HCT116 (cell line): ENCODE measurements around the gene TENM4. TPM values are rescaled to one million over a fixed set of nuclear protein-coding genes. Genes with fewer than 3 reads are reported as not detected.

Source experiments
- ATAC-seq: fragments of 200-7000 bp; cut with Tn5 transposase; 2 replicates; pipeline ENCODE4 v1.9.1; 2020; ENCODE audit warnings: mild to moderate bottlenecking, moderate library complexity
- BruUV-seq: library from RNA; stranded (reverse); fragments of 400-500 nt; replicated peaks from 2 replicates; lab custom pipeline; 2021; lab: Mats Ljungman, UMichigan
- CTCF ChIA-PET: fragments of 300-600 bp; sonication (Branson Sonifier 250); formaldehyde crosslinking; loops from one replicate; lab custom pipeline; 2021; ENCODE audit warnings: antibody characterized with exemption; lab: Charles Lee
- POLR2A ChIA-PET: fragments of 300-600, 350-600 bp; sonication (Branson Sonifier 250); formaldehyde crosslinking; loops from one replicate; lab custom pipeline; 2021; ENCODE audit warnings: antibody characterized with exemption; lab: Charles Lee
- RAD21 ChIA-PET, 2 experiments: fragments of 300-600 bp; sonication (Branson Sonifier 250); formaldehyde crosslinking; loops; one replicate each; lab custom pipeline; 2023; ENCODE audit warnings: low total read pairs in 2 of 2; ENCODE audit not compliant: uncharacterized antibody in 2 of 2, unreplicated experiment in 2 of 2, low non-redundant PET in 1 of 2; lab: Charles Lee
- DNase-seq: peaks from one replicate; pipeline ENCODE4 v3.0.0-alpha.2; 2010; ENCODE audit warnings: low read depth, low spot score
- H2AFZ ChIP-seq: fragments of 200-600 bp; shearing (Covaris generic), sonication (generic); 2 replicates; pipeline ENCODE4 v1.6.1; 2017; ENCODE audit warnings: low read depth, mixed run types, mixed read lengths, antibody characterized with exemption, low read length; ENCODE audit not compliant: poor library complexity, severe bottlenecking
- H3K27ac ChIP-seq: 2 replicates; pipeline ENCODE4 v1.5.1; 2012; ENCODE audit warnings: low read depth, low read length
- H3K27me3 ChIP-seq: fragments of 200-600 bp; sonication (generic); 2 replicates; pipeline ENCODE4 v1.6.1; 2016; ENCODE audit warnings: mixed run types, low read length, mixed read lengths; ENCODE audit not compliant: insufficient read depth
- H3K36me3 ChIP-seq, 2 experiments: fragments of 200-500 bp in 1 of 2; fragments of 200-600 bp in 1 of 2; sonication (Bioruptor generic) in 1 of 2; sonication (generic) in 1 of 2; 2 replicates each; pipeline versions ENCODE4 v1.5.1 to v1.6.1; 2014 to 2016; ENCODE audit warnings: low read length in 2 of 2, inconsistent platforms in 1 of 2, mixed read lengths in 1 of 2, mixed run types in 1 of 2; ENCODE audit not compliant: insufficient read depth in 2 of 2, control insufficient read depth in 1 of 2
- H3K4me1 ChIP-seq, 2 experiments: fragments of 200-600 bp in 1 of 2; sonication (generic) in 1 of 2; 2 replicates each; pipeline versions ENCODE4 v1.5.1 to v1.6.1; 2012 to 2017; ENCODE audit warnings: low read length in 2 of 2, inconsistent platforms in 1 of 2, mild to moderate bottlenecking in 1 of 2, mixed read lengths in 1 of 2, mixed run types in 1 of 2, moderate library complexity in 1 of 2; ENCODE audit not compliant: insufficient read depth in 2 of 2, control insufficient read depth in 1 of 2
- H3K4me2 ChIP-seq: fragments of 200-600 bp; sonication (generic); 2 replicates; pipeline ENCODE4 v1.6.1; 2017; ENCODE audit warnings: mixed run types, low read length, mixed read lengths
- H3K4me3 ChIP-seq, 2 experiments: fragments of 200-600 bp in 1 of 2; sonication (generic) in 1 of 2; replicated peaks in 1 of 2; 2 replicates each; pipeline ENCODE4 v1.5.1; 2011 to 2016; ENCODE audit warnings: low read length in 2 of 2, control low read depth in 1 of 2, low read depth in 1 of 2, mild to moderate bottlenecking in 1 of 2, mixed read lengths in 1 of 2, mixed run types in 1 of 2
- H3K79me2 ChIP-seq: fragments of 200-600 bp; sonication (generic); 2 replicates; pipeline ENCODE4 v1.6.1; 2017; ENCODE audit warnings: mild to moderate bottlenecking, mixed run types, low read length, moderate library complexity, mixed read lengths; ENCODE audit not compliant: insufficient read depth
- H3K9ac ChIP-seq: fragments of 200-600 bp; sonication (generic); 2 replicates; pipeline ENCODE4 v1.6.1; 2016; ENCODE audit warnings: low read length, mixed read lengths
- H3K9me2 ChIP-seq: fragments of 200-600 bp; sonication (generic), shearing (Covaris generic); 2 replicates; pipeline ENCODE4 v1.6.1; 2017; ENCODE audit warnings: mixed run types, mild to moderate bottlenecking, moderate library complexity; ENCODE audit not compliant: insufficient read depth
- H3K9me3 ChIP-seq, 2 experiments: fragments of 200-500 bp in 1 of 2; fragments of 200-600 bp in 1 of 2; sonication (Bioruptor generic) in 1 of 2; sonication (generic) in 1 of 2; 2 replicates each; pipeline ENCODE4 v1.6.1; 2014 to 2017; ENCODE audit warnings: low read length in 2 of 2, mixed read lengths in 2 of 2, inconsistent platforms in 1 of 2, low read depth in 1 of 2, mild to moderate bottlenecking in 1 of 2, mixed run types in 1 of 2, moderate library complexity in 1 of 2; ENCODE audit not compliant: control insufficient read depth in 1 of 2, insufficient read depth in 1 of 2
- H4K20me1 ChIP-seq: fragments of 200-600 bp; sonication (generic), shearing (Covaris generic); 2 replicates; pipeline ENCODE4 v1.6.1; 2017; ENCODE audit warnings: mixed run types, mild to moderate bottlenecking, moderate library complexity; ENCODE audit not compliant: insufficient read depth
- EGR1 ChIP-seq: IDR thresholded peaks from 2 replicates; pipeline ENCODE4 v1.6.1; 2012; ENCODE audit warnings: low read depth
- EZH2phosphoT487 ChIP-seq: fragments of 200-600 bp; IDR thresholded peaks from 2 replicates; pipeline ENCODE4 v1.6.1; 2018; ENCODE audit warnings: antibody characterized with exemption, borderline replicate concordance
- JUND ChIP-seq: IDR thresholded peaks from 2 replicates; pipeline ENCODE4 v1.6.1; 2012
- POLR2AphosphoS5 ChIP-seq: IDR thresholded peaks from 2 replicates; pipeline ENCODE4 v1.6.1; 2011; ENCODE audit warnings: mild to moderate bottlenecking, low read depth, low read length, moderate library complexity
- SIN3A ChIP-seq: IDR thresholded peaks from 2 replicates; pipeline ENCODE4 v1.6.1; 2012; ENCODE audit warnings: low read depth
- SP1 ChIP-seq: IDR thresholded peaks from 2 replicates; pipeline ENCODE4 v1.6.1; 2012; ENCODE audit warnings: low read depth
- SRF ChIP-seq: IDR thresholded peaks from 2 replicates; pipeline ENCODE4 v1.6.1; 2012; ENCODE audit warnings: low read depth
- TCF7L2 ChIP-seq: IDR thresholded peaks from 2 replicates; pipeline ENCODE4 v1.7.0; 2011; ENCODE audit warnings: borderline replicate concordance, inconsistent platforms; ENCODE audit not compliant: insufficient read depth, insufficient read length; ENCODE audit errors: extremely low read depth
- YY1 ChIP-seq: IDR thresholded peaks from 2 replicates; pipeline ENCODE4 v1.6.1; 2011; ENCODE audit warnings: low read length, low read depth, moderate library complexity, mild to moderate bottlenecking; ENCODE audit not compliant: insufficient replicate concordance; ENCODE audit errors: extremely low read depth
- ZNF274 ChIP-seq: fragments of 200-500 bp; sonication (Bioruptor generic); IDR thresholded peaks from 2 replicates; pipeline ENCODE4 v1.6.1; 2014; ENCODE audit warnings: mild to moderate bottlenecking, low read depth, low read length, inconsistent platforms
- intact Hi-C: fragments of 100-400 bp; cut with micrococcal nuclease; formaldehyde crosslinking; loops from 2 replicates; pipeline ENCODE4 v1.10.0; 2022
- total RNA-seq: library from RNA; stranded (reverse); gene quantifications from one replicate; pipeline ENCODE4 v1.2.1, GENCODE V29; 2021; ENCODE audit not compliant: unreplicated experiment
- TF ChIP-seq, protein P1 (sequence below): IDR thresholded peaks from 2 replicates; pipeline ENCODE4 v1.6.1; 2011; ENCODE audit warnings: mild to moderate bottlenecking, low read length, moderate library complexity; ENCODE audit not compliant: insufficient replicate concordance; ENCODE audit errors: extremely low read depth
- TF ChIP-seq, protein P2 (sequence below), 3 experiments: fragments of 200-600 bp in 1 of 3; sonication (generic) in 1 of 3; IDR thresholded peaks in 2 of 3; conservative IDR thresholded peaks in 1 of 3; 2 replicates each; pipeline ENCODE4 v1.5.1; 2012 to 2017; ENCODE audit warnings: low read depth in 2 of 3, low read length in 2 of 3, antibody characterized with exemption in 1 of 3, borderline replicate concordance in 1 of 3, control low read depth in 1 of 3, mild to moderate bottlenecking in 1 of 3, mixed read lengths in 1 of 3, mixed run types in 1 of 3, moderate library complexity in 1 of 3; ENCODE audit not compliant: insufficient read depth in 1 of 3

Gene TENM4
- total RNA-seq, 1 experiment from 2014 or later = 0.05 TPM

DNA sequence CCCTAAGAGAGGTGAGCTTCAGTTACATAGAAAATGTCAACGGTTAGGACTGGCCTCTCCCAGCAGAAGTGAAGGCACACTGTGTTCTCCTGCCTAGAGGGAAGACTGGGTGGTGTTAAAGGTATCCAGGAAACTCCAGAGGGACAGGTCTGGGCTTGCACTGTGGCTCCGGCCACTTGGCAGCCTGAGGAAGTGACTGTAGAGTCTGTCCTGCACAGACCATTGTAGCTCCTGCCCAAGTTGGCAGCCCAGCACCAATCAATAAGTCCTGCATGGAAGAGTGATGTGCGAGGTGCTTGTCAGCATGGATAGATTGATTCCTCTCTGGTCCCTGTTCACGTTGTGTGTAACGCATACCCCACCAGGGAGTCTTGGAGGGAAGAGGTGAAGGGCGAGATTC is 284.8 kb downstream of the TENM4 start:
- Histone ChIP-seq H3K9me2 (no peaks in the 10 kb centered on the region), H3K27ac (no peak overlapping the region), H3K79me2 (no peaks in the 10 kb centered on the region), H3K9ac (no peak overlapping the region), H3K27me3 (peaks cover 18% of the 10 kb centered on the region; the same call in 1 of the 2 replicates), H3K36me3 (no peaks in the 10 kb centered on the region), H4K20me1 (no peaks in the 10 kb centered on the region), H3K4me3 (no peak overlapping the region), H3K4me2 (no peak overlapping the region), H3K4me1 (no peaks in the 10 kb centered on the region), H2AFZ (no peak overlapping the region), H3K9me3 (no peaks in the 10 kb centered on the region)
- no peak for ATAC-seq
- RAD21 ChIA-PET = no interaction called here
- DNase-seq = no peak
- intact Hi-C loops = no loop called here
- POLR2A ChIA-PET = no interaction called here
- TF ChIP-seq ZNF274 = no peak
- TF ChIP-seq EGR1 = no peak
- TF ChIP-seq, protein P1, sequence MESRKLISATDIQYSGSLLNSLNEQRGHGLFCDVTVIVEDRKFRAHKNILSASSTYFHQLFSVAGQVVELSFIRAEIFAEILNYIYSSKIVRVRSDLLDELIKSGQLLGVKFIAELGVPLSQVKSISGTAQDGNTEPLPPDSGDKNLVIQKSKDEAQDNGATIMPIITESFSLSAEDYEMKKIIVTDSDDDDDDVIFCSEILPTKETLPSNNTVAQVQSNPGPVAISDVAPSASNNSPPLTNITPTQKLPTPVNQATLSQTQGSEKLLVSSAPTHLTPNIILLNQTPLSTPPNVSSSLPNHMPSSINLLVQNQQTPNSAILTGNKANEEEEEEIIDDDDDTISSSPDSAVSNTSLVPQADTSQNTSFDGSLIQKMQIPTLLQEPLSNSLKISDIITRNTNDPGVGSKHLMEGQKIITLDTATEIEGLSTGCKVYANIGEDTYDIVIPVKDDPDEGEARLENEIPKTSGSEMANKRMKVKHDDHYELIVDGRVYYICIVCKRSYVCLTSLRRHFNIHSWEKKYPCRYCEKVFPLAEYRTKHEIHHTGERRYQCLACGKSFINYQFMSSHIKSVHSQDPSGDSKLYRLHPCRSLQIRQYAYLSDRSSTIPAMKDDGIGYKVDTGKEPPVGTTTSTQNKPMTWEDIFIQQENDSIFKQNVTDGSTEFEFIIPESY = no peak
- no peak for TF ChIP-seq SP1
- TF ChIP-seq YY1 = no peak
- CTCF ChIA-PET = no interaction called here
- BruUV-seq = no TSS peak

DNA sequence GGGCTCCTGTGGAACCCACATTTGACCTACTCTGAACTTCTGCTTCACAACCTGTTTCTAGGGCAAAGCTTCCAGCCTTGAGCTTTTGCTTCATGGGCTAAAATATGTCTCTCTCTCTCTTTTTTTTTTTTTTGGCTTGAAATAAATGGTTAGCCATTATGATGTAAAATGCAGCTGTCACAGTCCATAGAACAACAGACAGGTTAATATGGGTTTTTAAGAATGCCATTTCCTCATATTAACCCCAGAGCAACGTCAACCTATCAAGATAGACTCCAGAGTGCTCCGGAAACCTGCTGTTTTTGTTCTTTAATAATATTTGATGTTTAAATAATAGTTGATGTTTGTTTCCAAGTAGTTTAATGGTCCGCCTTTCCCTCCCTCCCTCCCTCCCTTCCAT is 285.6 kb downstream of the TENM4 start:
- Histone ChIP-seq H3K27me3 (peaks cover 21% of the 10 kb centered on the region), H3K9me3 (no peaks in the 10 kb centered on the region), H3K36me3 (no peaks in the 10 kb centered on the region), H3K9ac (no peak overlapping the region), H3K9me2 (no peaks in the 10 kb centered on the region), H3K4me1 (no peaks in the 10 kb centered on the region), H3K4me3 (no peak overlapping the region), H3K79me2 (no peaks in the 10 kb centered on the region), H3K4me2 (no peak overlapping the region), H2AFZ (no peak overlapping the region)
- BruUV-seq = no TSS peak
- ChIA-PET CTCF (no interaction called here), RAD21 (no interaction called here), POLR2A (no interaction called here)
- no peak for DNase-seq
- no peak for ATAC-seq
- intact Hi-C loops = no loop called here
- TF ChIP-seq POLR2AphosphoS5 (no peak), JUND (no peak), EZH2phosphoT487 (no peak), TCF7L2 (no peak), SIN3A (no peak), SRF (no peak), ZNF274 (no peak)
- TF ChIP-seq, protein P2, sequence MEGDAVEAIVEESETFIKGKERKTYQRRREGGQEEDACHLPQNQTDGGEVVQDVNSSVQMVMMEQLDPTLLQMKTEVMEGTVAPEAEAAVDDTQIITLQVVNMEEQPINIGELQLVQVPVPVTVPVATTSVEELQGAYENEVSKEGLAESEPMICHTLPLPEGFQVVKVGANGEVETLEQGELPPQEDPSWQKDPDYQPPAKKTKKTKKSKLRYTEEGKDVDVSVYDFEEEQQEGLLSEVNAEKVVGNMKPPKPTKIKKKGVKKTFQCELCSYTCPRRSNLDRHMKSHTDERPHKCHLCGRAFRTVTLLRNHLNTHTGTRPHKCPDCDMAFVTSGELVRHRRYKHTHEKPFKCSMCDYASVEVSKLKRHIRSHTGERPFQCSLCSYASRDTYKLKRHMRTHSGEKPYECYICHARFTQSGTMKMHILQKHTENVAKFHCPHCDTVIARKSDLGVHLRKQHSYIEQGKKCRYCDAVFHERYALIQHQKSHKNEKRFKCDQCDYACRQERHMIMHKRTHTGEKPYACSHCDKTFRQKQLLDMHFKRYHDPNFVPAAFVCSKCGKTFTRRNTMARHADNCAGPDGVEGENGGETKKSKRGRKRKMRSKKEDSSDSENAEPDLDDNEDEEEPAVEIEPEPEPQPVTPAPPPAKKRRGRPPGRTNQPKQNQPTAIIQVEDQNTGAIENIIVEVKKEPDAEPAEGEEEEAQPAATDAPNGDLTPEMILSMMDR (IDR thresholded peaks at IDR 0.05 in 2 of 3, conservative IDR thresholded peaks at IDR 0.05 in 1 of 3; ENCODE audit: borderline replicate concordance in 1 of 3, insufficient read depth in 1 of 3, low read depth in 2 of 3, low read length in 2 of 3) = no peak
- TF ChIP-seq, all 23 proteins: peak for 0
- H3K27ac ChIP-seq = no peak overlapping the region
- H4K20me1 ChIP-seq = no peaks in the 10 kb centered on the region
